SK-N-MC (cell line): ENCODE results near the gene OR51B2.

Source experiments
- EZH2 ChIP-seq: fragments of 200-600 bp; sonication (generic); IDR thresholded peaks from one replicate; pipeline ENCODE4 v1.6.1; 2017; ENCODE audit warnings: antibody characterized with exemption
- FOXP2 ChIP-seq: optimal IDR thresholded peaks from 2 replicates; pipeline ENCODE3; 2011; ENCODE audit warnings: mild to moderate bottlenecking, moderate library complexity; ENCODE audit not compliant: insufficient read depth; ENCODE audit errors: extremely low read length, control extremely low read depth
- POLR2AphosphoS5 ChIP-seq: IDR thresholded peaks from 2 replicates; pipeline ENCODE4 v1.6.1; 2012; ENCODE audit warnings: mild to moderate bottlenecking, low read depth, low read length, borderline replicate concordance

GRCh38 chr11:5349550-5349949, 25.5 kb upstream of the OR51B2 start:
- TF ChIP-seq EZH2 = no peak
- no peak for TF ChIP-seq POLR2AphosphoS5
- TF ChIP-seq FOXP2 = no peak
